ENCODE data around the gene WASF1.
A peak's percentile ranks its signal among the peaks of the same experiment; 100 is the strongest.

WASF1 gene

DNA sequence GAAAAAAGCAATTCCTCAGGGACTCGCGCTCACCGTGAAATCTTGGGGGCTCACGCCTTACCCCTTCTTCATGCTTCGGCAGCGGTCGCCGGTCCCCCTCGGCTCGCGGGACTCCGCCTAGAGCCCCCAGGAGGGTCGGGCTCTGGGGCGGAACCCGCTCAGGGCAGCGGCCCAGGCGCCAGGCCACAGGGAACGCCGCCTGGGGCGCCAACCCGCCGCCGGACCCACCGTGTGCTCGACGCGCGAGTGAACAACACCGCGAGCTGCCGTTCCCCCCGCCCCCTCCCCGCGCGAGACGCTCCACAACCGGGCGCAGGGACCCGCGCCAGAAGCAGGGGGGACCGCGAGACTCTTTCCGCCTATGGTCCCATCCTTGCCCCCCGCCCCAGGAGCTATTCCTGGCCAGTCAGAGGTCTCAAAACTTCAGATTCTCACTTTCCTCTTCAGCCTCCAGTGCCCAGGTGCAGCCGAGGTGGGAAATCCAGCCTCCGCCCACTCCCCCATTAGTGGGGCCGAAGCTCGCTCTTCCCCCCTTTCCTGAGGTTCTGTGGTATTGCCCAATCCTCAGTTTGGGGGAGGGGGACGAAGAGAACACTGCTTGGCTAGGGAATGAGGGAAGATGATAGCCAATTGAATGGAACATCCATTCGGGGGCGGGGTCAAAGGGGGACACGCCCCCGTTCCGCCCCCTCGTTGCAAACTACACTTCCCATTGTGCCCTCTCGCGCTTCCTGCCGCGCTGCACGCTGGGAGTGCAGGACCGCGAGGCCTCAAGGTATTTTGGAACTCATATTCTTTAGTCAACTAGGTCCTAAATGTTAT, at the start of gene WASF1:
TSS of gene WASF1 (minus strand) at position 265 of the 822 bp plus-strand sequence. CDS start 52,069 bp downstream, outside the sequence.
- peak; percentile 99 for DNase-seq (ENCODE audit: low spot score)

DNA sequence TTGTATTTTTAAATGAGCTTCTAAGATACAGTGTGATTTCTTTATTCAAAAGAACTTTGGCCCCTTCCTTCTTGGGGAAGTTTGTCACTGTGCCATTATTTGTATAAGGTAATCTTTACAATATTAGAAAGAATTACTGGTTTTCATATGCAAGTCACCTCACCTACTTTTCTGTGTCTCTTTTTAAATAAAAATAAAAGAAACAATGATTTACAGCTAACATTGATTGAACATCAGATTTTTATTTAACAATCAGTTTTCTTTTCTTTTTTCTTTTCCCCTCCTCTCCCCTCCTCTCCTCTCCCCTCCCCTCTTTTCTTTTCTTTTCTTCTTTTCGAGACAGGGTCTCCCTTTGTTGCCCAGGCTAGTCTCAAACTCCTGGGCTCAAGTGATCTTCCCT, 46.8 kb upstream of the WASF1 start:
- no peak for DNase-seq (ENCODE audit: low spot score)

DNA sequence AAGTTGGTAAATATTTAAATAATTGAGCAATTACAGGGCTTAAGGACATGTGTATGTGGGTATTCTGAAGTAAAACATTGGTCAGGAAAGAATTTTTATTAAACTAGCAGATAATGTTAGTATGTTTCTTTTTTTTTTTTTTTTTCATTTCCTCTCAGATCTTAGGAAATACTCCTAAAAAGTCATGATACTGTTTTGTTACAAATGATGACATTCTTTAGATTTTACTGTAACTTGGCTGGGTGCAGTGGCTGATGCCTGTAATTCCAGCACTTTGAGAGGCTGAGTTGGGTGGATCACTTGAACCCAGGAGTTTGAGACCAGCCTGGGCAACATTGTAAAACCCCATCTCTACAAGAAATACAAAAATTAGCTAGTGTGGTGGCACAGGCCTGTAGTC, 42.3 kb upstream of the WASF1 start:
- DNase-seq (ENCODE audit: low spot score), result no peak

DNA sequence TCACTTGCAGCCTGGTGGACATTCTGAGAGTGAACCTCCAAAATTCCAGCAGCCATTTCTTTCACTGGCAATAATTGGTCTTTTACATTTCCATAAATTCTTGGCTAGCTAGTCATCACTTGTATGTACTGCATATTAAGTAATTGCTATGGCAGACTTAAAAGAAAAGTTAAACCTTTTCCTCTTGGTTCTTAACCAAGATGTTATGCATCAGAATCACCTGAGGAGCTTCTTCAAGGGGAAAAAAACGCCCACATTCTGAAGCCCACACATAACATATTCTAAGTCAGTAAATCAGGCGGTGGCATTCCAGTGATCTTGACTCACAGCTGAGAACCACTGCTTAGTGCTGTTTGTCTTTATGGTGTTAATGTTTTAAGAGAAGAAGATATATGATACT, 37.8 kb upstream of the WASF1 start:
- DNase-seq (ENCODE audit: low spot score), result no peak

DNA sequence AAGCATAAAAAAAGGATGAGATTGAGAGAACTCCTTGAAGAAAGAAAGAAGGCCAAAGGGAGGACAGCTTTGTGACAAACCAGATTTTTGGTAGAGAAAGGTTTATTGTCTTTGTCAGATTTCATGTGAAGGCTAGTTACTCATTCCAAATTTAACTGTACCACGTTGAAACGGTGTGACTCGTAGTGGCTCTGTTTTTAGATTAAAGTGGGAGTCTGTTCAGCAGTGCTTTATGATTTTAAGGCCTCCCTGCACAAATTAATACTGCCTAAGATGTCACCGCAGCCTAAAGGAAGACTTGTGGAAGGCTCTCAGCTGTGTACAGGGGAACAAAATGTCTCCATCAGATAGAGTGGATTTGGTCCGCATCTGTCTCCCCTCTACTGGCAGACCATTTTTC, 36.7 kb upstream of the WASF1 start:
- no peak for DNase-seq (ENCODE audit: low spot score)

DNA sequence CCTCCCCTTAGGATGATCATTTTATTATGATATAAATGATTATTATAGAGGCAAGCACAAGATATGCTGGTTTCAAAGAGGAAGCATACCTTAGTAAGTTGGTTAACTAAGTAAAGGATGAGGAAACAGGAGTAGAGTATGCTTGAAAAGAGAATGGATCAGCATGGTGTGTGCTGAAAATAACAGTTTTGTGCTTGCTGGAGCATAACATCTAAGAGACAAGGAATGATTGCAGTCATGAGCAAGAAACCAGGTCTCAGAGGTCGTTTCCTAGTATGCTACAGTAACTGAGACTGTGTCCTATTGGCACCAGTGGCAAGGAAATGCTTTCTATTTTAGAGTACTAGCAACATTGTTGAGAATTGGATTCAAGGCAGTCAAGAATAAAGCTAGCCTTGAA, 34.9 kb upstream of the WASF1 start:
- DNase-seq (ENCODE audit: low spot score), result no peak

DNA sequence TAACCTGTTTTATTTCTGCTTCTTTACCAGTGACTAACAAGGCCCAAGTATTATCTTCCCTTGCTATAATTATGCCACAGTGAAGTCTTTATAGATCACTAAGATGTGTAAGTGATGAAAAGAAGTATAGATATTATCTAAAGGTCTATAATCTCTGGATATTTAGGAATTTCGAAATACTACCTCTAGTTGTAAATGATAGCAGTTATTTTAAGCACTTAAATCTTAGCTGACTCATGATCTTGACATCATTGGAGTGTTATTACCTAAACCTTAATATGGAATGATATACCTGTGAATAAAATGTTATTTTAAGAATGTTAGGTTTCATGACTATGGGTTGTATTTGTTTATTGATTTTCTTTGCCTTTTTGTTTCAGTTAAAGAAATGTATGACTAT, 32.3 kb upstream of the WASF1 start:
- DNase-seq (ENCODE audit: low spot score), result no peak

DNA sequence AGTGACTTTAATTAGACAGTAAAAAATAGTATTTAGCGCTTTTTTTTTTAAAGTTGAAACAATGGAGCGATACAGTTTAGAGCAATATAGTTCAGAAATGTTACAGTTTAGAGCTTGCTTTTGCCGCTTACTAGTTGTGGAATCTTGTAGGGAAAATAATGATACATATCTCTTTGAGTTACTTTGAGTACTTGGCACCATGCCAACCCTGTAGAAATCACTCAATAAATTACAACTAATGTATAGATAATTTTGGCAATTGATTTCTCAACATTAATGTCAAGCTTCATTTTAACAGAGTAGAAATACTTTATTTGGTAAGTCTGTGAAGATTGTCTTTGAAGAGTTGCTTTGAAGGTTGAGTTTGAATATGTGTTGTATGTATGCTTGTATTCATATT, 28.2 kb upstream of the WASF1 start:
- no peak for DNase-seq (ENCODE audit: low spot score)

DNA sequence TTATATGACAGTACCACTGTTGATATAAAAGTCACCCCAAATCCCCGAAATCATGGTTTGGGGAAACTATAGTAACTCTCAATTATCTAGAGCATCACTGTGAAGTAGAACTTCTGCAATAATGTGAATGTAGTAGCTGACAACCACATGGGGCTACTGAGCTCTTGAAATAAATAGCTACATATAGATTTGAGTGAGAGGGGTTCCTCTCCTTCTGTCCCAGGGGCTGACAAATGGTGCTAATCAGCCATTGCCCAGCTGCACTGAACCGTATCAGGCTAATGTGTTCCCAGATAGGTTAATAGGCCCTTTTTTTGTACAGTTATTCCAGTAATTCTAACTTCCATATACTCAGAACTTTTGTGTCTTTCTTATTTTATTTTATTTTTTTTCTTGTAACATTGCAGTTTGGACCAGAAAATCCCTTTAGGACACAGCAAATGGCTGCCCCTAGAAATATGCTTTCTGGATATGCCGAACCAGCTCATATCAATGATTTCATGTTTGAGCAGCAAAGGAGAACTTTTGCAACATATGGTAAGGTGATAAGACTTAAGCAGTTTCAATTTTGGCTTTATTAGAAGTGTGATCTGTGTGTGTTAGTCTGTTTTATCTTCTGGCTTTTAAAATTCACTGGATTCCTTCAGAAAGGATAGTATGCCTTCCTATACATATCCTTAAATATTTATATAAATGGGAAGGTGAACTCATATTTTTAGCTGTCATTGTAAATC, 21.8 kb upstream of the WASF1 start:
- no peak for DNase-seq (ENCODE audit: low spot score)

DNA sequence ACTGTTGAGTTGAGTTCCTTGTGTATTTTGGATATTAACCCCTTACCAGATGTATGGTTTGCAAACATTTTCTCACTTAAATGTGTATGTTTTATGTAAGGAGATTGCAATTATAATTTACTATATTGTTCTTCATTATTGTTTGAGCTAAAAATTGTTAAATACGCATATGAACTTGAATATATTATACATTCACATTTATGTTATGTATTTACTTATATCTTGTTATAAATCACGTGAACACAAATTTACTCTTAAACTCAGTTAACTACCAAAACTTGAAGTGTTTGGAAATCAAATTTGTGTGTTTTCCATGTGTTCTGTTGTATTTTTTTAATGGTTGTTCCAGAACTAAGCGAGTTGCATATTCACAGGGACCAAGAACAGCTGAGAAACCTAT, 19.1 kb upstream of the WASF1 start:
- no peak for DNase-seq (ENCODE audit: low spot score)

DNA sequence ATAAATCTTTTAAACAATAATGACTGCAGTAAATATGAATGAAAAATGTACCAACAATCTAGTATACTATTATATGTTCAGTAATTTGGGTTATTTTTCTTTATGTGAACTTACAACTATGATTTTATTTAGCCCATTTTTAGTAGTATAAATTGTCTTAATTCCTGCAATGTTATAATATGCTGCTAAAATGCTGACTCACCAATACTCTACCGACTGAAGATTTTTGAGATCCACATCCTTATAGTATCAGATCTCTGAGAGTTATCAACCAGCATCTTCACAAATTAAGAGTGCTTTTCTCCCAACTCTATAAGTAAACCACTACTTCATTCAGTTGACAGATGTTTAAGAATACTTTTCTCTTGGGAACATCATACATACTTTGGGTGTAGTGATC, 17.4 kb upstream of the WASF1 start:
- DNase-seq (ENCODE audit: low spot score), result no peak

DNA sequence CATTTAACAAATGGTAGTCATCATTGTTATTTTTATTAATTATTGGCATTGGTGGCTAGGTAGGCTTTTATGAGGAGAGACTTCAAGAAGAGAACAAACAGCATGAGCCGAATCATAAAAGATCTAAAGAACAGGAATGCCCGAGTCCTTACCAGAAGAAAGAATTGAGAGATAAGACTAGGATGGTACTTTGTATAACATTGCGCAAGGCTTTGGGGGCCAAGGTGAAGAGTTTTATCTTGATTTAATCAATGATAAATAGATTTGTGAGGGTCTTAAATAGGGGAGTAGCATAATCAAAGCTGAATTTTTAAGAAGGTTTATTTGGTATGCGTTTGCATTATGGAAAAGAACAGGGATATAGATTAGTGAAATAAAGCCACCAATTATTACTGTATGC, 16.2 kb upstream of the WASF1 start:
- DNase-seq (ENCODE audit: low spot score), result no peak

DNA sequence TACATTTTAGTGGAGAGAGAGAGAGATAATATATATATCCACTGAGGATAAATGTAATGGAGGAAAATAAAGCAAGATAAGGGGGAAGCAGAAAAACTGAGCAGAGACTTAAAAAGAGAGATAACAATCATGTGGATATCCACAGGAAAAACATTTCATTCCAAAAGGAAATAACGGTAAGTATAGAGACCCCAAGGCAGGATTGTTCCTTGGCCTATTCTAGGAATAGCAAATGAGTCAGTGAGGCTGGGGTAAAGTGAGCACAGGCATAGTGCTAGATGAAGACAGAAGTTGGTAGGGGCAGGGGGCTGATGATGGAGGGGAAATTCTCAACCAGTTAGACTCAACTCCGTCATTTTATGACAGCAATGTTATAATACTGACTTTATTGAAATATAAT, 12.0 kb upstream of the WASF1 start:
- no peak for DNase-seq (ENCODE audit: low spot score)

DNA sequence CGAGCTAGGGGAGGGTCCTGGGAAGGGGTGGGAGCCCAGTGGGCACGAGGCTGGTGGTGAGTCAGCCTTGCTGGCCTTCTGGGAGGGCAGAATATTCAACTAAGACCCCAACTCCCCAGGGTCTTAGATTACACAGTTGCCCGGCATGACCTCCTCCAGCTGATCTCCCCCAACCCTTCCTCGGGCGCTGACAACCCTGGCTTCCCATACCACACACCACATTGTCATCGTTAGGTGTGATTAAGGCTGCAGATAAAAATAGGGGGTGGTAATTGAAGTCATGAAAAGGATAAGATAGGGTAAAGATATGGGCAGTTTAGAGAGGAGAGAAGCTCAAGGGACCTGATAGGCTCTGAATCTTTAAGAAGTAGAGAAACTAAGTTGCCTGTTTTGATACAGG, 11.3 kb upstream of the WASF1 start:
- no peak for DNase-seq (ENCODE audit: low spot score)

DNA sequence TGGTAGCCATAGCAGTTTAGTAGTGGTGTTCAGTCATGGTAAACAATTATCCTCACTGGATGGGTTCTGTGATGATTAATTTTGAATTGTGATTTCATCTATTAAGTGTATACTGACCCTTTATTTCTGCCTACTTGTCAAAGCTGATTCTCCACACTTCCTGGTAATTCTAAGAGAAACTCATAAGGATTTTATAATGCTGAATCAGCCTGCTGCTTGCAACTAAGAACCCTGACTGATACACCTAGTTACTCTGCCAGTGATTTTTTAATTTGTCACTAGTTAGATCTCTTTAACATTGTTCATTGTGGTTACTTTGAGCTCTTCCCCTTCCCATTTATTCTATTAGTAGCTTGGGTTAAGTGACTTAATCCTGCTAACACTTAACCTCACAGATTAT, 9.3 kb upstream of the WASF1 start:
- DNase-seq (ENCODE audit: low spot score), result no peak

DNA sequence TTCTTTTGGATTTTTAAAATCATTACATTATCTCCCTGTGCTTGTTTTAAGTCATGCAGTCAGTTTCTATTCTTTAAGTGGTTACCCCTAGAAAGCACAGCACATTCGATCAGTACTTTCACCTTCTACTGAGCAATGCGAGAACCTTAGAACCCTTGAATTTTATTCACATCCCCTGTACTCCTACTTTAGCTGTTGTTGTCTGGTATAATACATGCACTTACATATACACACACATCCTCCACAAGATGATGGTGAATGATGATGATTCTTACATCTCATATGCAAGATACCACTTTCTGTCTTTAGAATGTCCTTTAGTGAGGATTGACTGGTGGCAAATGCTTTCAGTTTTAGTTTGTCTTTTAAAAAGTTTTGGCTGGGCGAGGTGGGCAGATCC, 6.4 kb upstream of the WASF1 start:
- DNase-seq (ENCODE audit: low spot score), result no peak

DNA sequence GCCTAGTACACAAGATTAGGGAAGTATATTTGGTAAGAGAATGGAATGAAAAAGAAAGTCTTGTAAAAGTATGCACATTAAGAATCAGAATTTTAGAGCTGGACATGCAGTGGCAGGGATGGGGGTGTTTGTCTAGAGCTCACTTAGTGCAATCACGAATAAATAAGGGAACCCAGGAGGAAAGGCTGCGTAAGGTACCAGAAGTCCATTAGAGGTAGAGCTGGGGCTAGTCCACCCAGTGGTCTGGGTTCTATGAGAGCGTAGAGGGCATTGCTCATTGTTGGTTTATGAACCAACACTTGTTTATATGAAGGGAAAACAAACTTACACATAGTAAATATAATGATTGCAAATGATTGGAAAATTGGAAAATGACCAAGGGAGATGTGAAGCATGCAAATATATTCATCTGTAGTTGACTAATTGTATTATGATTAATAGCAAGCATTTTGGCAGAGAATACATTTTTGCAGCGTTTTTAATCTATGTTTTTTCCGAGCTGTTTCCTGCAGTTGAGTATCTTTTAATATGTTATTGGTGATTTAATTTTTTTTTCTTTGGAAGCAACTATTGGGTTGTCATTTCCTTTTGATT, 3.9 kb upstream of the WASF1 start:
- DNase-seq (ENCODE audit: low spot score), result no peak

DNA sequence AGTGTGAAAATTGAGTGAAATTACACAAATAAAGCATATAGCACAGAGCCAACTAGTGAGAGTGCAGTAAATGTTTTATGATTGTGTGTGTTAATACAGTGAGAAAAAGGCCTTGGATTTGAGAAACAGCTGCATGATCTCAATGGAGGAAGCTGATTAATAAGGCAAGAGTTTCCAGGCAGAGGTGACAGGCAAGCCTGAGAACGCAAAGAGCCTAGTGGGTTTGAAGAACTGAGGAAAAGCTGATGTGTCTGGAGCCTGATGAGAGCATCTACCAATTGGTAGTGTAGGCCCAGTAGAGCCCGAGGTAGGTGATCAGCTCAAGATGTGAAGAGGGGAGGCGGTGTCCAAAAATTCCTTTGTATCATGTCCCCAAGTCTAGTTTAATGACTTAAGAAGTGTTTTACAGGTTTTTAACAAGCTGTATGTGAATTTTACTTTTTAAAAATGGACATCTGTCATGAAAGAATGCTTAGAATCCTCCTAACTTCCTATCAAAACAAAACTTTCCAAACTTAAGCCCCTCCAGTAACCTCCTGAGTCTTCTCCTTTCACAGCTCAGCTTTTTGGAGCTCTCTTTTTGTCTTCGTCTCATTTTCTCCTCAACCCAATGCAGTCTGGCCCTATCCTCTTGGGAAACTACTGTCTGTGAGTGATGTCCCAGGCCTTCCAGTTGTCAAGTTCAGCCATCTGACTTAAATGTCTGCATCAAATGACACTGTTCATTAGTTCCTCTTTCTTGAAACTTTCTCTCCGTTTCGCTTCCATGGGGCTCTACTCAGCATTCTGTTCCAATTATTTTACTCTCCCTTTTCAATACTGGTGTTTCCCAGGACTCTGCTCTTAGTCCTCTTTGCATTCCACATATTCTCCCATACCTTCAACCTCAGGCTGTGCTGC, 1.9 kb upstream of the WASF1 start:
- DNase-seq (ENCODE audit: low spot score), result no peak

DNA sequence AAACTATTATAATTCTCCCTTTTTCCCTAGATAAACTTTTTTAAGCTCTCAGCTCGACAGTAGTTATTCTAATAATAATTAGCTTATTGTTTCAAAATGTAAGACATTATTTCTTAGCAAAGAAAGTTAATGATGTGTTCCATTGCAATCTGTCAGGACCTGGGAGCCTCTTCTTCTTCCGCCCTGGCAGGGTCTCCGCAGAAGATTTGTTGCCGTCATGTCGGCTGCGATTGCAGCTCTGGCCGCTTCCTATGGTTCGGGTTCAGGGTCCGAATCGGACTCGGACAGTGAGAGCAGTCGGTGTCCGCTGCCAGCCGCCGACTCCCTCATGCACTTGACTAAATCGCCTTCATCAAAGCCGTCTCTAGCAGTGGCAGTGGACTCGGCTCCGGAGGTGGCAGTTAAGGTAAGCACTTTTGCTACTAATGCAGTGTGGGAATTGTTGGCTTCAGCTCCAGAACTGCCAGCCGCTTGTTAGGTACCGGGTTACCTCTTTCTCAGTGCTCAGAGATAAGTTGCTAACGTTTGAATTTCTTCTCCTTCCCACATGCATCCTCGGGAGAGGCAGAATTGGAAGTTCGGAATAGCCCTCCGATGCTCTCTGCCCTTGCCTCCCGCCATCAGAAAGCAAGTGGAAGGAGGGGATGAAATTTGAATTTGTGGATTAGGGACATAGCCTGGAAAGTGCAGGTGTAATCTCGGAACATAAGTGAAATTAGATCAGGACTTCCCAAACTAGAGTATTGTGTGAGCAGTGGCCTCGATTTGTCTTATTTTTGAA, 948 bp upstream of the WASF1 start, which contains the start of gene CDC40:
TSS of gene CDC40 (plus strand) at position 200 of the 781 bp plus-strand sequence. CDS start at position 218, 18 bp downstream.
- no peak for DNase-seq (ENCODE audit: low spot score)

DNA sequence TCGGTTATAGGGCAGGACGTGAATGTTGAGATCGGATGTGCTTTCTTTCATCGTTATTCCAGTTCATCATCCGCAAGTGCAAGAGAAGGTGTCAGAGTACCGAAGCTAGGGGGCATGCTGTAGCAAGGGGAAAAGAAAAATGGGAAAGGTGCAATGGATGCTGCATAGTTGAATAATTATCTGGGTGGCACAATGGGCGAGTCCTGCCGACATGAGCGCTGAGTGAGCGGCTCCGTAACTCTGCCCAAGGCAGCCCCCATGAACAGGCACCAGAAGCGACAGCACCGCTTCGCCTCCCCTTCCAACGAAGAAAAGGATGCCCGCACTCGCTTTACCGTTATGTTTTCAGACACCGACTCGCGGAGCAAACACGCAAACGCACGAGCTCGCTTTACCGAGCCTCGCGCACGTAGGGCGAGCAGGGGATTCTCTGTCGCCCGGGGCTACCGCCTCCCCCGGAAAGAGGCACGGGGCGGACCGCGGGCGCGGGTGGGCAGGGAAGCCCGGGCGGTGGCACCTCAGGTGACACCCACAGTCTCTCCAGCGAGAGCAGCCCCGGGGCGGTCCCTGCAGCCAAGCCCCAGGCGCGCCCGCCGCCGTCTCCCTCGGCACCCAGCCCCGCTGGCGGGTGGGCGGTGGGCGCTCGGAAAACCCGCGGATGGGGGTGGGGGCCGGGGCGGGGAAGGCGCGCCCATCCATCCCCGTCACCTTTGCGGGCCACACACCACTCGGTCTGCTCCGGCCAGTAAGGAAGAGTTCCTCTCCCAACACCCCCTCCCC, 654 bp downstream of the WASF1 start:
- DNase-seq (ENCODE audit: low spot score), result peak; percentile 91
